ENCODE data around the gene GGN.
"Not testable (repeated sequence)": the region's sequence is repeated elsewhere in the genome, so short reads cannot be mapped to it uniquely, and the experiment has no call there.

Gene GGN

DNA sequence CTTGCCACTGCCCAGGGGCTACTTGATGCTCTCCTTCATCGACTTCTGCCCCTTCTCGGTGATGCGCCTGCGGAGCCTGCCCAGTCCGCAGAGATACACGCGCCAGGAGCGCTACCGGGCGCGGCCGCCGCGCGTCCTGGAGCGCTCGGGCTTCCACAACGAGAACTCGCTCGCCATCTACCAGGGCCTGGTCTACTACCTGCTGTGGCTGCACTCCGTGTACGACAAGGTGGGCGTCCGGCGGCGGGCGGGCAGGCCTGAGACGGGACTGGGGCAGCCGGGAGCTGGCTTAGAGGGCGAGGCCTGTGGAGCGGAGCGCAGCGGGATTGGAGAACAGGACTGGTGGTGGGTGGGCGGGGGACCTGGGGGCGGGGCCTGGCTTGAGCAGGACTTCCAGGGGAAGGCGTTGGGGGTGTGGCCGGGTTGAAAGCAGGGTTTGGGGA, 26.2 kb downstream of the GGN start:
- peak; percentile 35 to 86 (median 50) for DNase-seq

GRCh38 chr19:38360839-38361631, 26.8 kb downstream of the GGN start:
- DNase-seq: no peak

- DNase-seq: no peak
Observed at GRCh38 chr19:38360351-38360750, 27.5 kb downstream of the GGN start.

DNA sequence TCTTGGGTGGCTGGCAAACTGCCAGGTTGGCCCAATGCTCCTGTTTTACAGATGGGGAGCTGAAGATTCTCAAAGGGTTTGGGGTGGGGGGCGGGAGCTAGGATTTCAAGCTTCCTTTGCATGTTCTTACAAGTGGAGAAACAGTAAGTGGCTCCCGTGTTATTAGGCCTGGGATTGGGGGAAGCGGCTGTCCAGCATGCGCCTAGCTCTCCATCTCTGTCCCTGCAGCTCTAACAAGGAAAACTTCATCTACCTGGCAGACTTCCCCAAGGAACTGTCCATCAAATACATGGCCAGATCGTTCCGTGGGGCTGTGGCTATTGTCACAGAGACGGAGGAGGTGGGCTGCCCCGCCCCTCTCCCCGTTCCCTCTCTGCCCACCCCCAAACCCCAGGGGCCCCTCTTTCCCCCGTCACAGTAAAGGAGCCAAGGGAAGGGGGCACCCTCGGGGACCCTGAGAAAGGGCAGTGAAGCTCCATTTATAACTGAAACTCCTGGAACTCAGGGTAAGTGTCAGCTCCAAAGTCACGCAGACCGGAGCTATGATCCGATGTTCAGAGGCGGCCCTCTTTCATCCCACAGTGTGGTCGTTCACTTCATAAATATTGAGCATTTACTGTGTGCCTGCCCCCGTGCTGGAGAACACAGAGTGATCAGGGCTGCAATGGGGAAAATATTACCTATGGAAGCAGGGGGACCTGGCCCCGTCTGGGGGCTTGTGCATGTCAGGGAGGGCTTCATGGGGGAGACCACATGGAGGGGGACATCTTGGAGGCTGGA, 28.4 kb downstream of the GGN start:
- DNase-seq: no peak

GRCh38 chr19:38358071-38358470, 29.8 kb downstream of the GGN start:
- DNase-seq: no peak

DNA sequence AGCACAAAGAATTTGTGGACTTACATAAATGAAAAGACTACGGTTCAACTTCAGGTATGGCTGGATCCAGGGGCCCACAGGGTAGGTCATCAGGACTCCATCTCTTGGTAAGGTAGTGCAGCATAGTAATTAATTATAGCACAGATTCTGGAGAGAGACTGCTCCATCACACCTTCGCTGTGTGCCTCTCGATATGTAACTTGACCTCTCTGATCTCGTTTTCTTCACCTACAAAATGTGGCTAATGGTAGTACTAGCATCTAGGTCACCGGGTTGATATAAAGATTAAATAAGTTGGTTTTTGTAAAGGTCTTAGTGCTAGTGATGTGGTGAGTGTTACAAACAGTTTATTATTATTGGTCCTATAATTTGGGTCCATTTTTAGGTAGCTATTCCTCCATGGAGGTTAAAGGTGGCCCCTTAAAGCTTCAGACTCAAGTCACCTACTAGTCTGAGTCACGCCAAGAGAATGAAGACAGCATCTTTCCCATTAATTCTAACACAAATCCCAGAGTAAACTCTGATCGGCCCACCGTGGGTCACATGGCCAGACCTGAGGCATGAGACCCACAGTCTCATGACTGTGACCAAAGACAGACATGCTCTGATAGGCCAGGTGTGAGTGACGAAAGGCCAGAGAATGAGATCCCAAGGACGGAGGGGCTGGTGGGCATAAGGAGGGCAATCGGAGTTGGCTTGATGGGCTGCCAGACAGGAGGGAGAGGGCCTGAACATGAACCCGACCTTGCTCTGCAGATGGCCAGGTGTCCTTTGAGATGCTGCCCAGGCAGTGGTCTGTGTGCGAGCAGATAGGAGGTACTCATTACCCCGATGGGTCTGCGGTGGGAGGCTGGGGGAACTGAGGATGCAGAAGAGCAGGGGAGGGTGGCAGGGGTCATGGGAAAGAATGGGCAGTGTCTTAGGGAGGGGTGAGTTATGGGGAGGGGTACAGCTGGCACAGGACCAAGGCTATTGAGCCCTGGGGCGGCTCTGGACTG, 31.8 kb downstream of the GGN start:
- no peak for DNase-seq

DNA sequence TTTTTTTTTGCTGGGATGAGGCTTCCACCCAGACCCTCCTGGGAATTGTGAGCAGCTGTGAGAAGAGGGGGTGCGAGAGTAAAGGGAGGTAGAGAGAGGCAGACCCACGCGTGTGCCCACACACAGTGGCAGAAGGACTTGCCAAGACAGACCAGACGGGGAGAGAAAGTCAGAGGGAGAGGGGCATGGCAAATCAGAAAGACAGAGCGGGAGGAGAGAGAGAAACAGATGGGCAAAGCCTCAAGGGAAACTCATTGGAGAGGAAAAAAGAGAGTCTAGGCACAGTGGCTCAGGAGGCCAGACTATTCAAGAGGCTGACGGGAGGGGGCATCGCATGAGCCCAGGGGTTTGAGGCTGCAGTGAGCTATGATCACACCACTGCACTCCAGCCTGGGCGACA, 35.2 kb downstream of the GGN start:
- no peak for DNase-seq

DNA sequence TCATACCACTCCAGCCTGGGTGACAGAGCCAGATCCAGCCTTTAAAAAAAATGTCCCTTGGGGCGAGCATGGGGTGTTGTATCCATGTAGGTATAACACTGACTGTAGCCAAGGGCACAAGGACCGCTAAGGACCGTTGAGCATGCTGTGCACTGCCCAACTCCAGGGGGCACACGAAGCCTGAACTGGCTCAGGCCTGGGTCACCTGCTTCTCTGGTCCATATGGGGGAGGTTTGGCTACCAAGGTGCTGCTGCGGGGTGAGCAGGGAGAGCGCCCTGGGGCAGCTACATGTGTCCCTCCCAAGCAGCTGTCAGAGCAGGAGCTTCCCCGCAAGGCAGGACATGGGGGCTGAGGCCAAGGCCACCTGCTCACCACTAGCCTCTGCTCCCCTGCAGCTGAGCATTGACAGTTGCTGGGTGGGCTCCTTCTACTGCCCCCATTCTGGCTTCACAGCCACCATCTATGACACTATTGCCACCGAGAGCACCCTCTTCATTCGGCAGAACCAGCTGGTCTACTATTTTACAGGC, 35.9 kb downstream of the GGN start:
- no peak for DNase-seq

- DNase-seq: no peak
Observed at GRCh38 chr19:38350883-38351282, 37.0 kb downstream of the GGN start.

- no peak for DNase-seq
Observed at GRCh38 chr19:38346837-38347236, 41.0 kb downstream of the GGN start.

- DNase-seq: no peak
Observed at GRCh38 chr19:38340927-38341326, 46.9 kb downstream of the GGN start.

DNA sequence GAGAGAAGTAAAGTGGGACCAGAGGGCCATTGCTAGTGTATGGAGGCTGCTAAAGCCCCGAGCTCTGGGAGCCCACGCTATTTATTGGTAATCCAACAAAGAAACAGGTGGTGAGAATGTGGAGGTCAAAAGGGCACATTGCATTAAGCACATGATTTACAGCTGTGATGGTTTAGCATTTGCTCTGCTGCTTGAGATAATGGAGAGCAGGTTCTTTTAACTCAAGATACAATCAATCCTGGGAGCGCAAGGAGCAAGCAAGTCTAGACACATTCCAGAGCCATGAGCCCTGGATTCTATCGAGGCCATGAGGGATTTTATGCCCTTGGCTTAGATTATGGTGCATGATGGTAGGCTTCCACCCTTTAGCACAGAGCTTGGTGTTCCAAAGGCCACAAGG, 48.8 kb downstream of the GGN start:
- DNase-seq: not testable (repeated sequence)

DNA sequence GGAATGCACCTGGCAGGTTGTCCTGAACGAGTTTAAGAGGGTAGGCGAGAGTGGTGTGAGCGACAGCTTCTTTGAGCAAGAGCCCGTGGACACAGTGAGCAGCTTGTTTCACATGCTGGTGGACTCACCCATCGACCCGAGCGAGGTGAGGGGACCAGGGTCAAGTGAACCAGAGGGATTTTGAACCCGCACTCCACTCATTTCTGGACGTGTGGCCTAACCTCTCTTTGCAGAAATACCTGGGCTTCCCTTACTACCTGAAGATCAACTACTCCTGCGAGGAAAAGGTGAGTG, 50.5 kb downstream of the GGN start:
- DNase-seq: no peak

- DNase-seq: peak; percentile 87 to 96 (median 95)
Observed at GRCh38 chr19:38336638-38337359, 51.0 kb downstream of the GGN start.

- DNase-seq: peak; percentile 85 to 98 (median 92)
Observed at GRCh38 chr19:38335949-38336637, 51.7 kb downstream of the GGN start.
